ENCODE data around the gene ZNF559.
"Not testable (repeated sequence)": the region's sequence is repeated elsewhere in the genome, so short reads cannot be mapped to it uniquely, and the experiment has no call there.

GRCh38 chr19:9322201-9322600, 1.8 kb upstream of the ZNF559 start:
- TF ChIP-seq CTCF (conservative IDR thresholded peaks at IDR 0.05); EZH2 (IDR thresholded peaks at IDR 0.05; ENCODE audit: low read depth): not testable (repeated sequence)

Measured in PC-9 (cell line).